Large intestine (tissue), 12 donors: ENCODE measurements around the gene PIN4. TPM values are rescaled to one million over a fixed set of nuclear protein-coding genes. Genes with fewer than 3 reads are reported as not detected.

Experiments used
- DNase-seq, 2 donors: peaks; one replicate each; pipeline versions ENCODE4 v3.0.0 to v3.0.0-alpha.2; 2013
- H3K27ac ChIP-seq: one replicate; pipeline ENCODE4 v1.5.1; 2013; ENCODE audit warnings: low read length
- H3K27me3 ChIP-seq: 2 replicates; pipeline ENCODE4 v1.6.1; 2013; ENCODE audit warnings: low read length; ENCODE audit not compliant: control insufficient read depth, insufficient read depth
- H3K36me3 ChIP-seq: 2 replicates; pipeline ENCODE4 v1.6.1; 2013; ENCODE audit warnings: low read length; ENCODE audit not compliant: control insufficient read depth, insufficient read depth
- H3K4me1 ChIP-seq: one replicate; pipeline ENCODE4 v1.6.1; 2013; ENCODE audit warnings: low read length; ENCODE audit not compliant: control insufficient read depth, insufficient read depth
- H3K4me3 ChIP-seq: one replicate; pipeline ENCODE4 v1.5.1; 2013; ENCODE audit warnings: low read length
- H3K9me3 ChIP-seq: one replicate; pipeline ENCODE4 v1.6.1; 2013; ENCODE audit warnings: mild to moderate bottlenecking, low read depth, low read length, moderate library complexity; ENCODE audit not compliant: control insufficient read depth
- WGBS: methylation state at CpG from one replicate; pipeline ENCODE4 v1.1.5; 2013; ENCODE audit warnings: low lambda C conversion rate; ENCODE audit not compliant: insufficient coverage; 5-methylcytosine and 5-hydroxymethylcytosine counted together
- long read RNA-seq, 11 donors: transcript quantifications; one replicate each; lab custom pipeline, GENCODE V29; 2026
- polyA plus RNA-seq: library from polyadenylated mRNA; unstranded; fragments of 120-200 nt; gene quantifications from one replicate; pipeline ENCODE4 v1.2.1, GENCODE V29; 2013

Gene PIN4
- polyA plus RNA-seq = 21.5 TPM
- long read RNA-seq, donor 1, transcript PIN4-203 (4 exons, 1,321 nt) = major isoform, 23 of 3,663 reads
- long read RNA-seq, donor 1, partial matches to known transcripts = 1,449 of 3,663 reads
- long read RNA-seq, donor 1, other reads (novel, unspliced or antisense) = 2,188 of 3,663 reads
- long read RNA-seq, donor 2, transcript PIN4-203 (4 exons, 1,321 nt) = major isoform, 47 of 5,696 reads
- long read RNA-seq, donor 2, partial matches to known transcripts = 5,467 of 5,696 reads
- long read RNA-seq, donor 2, other reads (novel, unspliced or antisense) = 181 of 5,696 reads
- long read RNA-seq, donor 3, transcript PIN4-203 (4 exons, 1,321 nt) = major isoform, 94 of 112 reads
- long read RNA-seq, donor 3, partial matches to known transcripts = 15 of 112 reads
- long read RNA-seq, donor 3, other reads (novel, unspliced or antisense) = 0 of 112 reads
- long read RNA-seq, donor 4, transcript PIN4-203 (4 exons, 1,321 nt) = major isoform, 8 of 8 reads
- long read RNA-seq, donor 4, partial matches to known transcripts = 0 of 8 reads
- long read RNA-seq, donor 4, other reads (novel, unspliced or antisense) = 0 of 8 reads
- long read RNA-seq, donor 5, transcript PIN4-203 (4 exons, 1,321 nt) = major isoform, 25 of 3,327 reads
- long read RNA-seq, donor 5, partial matches to known transcripts = 3,174 of 3,327 reads
- long read RNA-seq, donor 5, other reads (novel, unspliced or antisense) = 127 of 3,327 reads
- long read RNA-seq, donor 6, transcript PIN4-203 (4 exons, 1,321 nt) = major isoform, 24 of 9,427 reads
- long read RNA-seq, donor 6, partial matches to known transcripts = 9,025 of 9,427 reads
- long read RNA-seq, donor 6, other reads (novel, unspliced or antisense) = 377 of 9,427 reads
- long read RNA-seq, donor 7, transcript PIN4-203 (4 exons, 1,321 nt) = major isoform, 11 of 3,751 reads
- long read RNA-seq, donor 7, partial matches to known transcripts = 3,646 of 3,751 reads
- long read RNA-seq, donor 7, other reads (novel, unspliced or antisense) = 93 of 3,751 reads
- long read RNA-seq, donor 8, transcript PIN4-201 (3 exons, 1,780 nt) = minor isoform, 7 of 9,081 reads
- long read RNA-seq, donor 8, transcript PIN4-203 (4 exons, 1,321 nt) = major isoform, 69 of 9,081 reads
- long read RNA-seq, donor 8, partial matches to known transcripts = 8,688 of 9,081 reads
- long read RNA-seq, donor 8, other reads (novel, unspliced or antisense) = 315 of 9,081 reads
- long read RNA-seq, donor 9, transcript PIN4-203 (4 exons, 1,321 nt) = major isoform, 56 of 74 reads
- long read RNA-seq, donor 9, partial matches to known transcripts = 14 of 74 reads
- long read RNA-seq, donor 9, other reads (novel, unspliced or antisense) = 0 of 74 reads
- long read RNA-seq, donor 10, transcript PIN4-203 (4 exons, 1,321 nt) = major isoform, 37 of 5,207 reads
- long read RNA-seq, donor 10, partial matches to known transcripts = 2,308 of 5,207 reads
- long read RNA-seq, donor 10, other reads (novel, unspliced or antisense) = 2,860 of 5,207 reads
- long read RNA-seq, donor 11, transcript PIN4-203 (4 exons, 1,321 nt) = major isoform, 32 of 36 reads
- long read RNA-seq, donor 11, partial matches to known transcripts = 0 of 36 reads
- long read RNA-seq, donor 11, other reads (novel, unspliced or antisense) = 0 of 36 reads

DNA sequence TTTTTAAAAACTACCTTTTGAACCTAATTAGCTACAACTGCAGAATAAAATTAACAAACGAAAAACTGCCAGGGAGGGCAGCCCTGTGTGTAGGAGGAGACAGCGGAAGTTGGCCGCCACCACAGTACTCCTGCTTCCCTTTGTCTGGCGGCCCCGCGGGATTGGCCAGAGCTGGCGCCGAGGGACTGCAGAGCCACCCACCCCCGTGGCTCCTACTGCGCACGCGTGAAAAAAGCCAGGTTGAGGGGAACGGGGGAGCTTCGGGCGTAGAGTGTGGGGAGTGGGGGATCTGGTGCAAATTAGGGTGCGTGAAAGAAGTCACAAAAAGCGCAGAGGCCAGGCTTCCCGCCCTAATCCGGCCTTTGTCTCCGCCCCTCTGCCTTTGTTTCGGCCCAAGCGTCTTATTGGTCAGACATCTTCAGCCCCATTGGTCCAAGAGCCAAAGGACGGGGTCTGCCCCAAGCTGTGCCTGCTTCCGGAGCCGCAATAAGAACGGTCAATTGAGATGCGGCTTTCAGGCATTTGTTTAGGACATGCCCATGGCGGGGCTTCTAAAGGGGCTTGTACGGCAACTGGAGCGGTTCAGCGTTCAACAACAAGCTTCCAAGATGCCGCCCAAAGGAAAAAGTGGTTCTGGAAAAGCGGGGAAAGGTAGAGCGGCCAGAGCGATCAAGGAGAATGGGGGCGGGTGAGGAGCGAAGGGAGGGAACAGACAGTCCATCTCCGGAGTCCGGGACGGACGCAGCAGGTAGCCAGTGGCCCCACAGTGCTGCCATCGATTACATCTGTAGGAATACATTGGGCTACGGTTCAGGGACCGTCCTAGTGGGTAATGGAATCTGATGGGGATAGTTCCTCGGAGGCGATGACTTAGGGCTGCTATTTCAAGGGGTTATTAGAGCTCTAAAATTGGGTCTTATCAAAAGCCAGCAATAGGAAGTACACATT, at the start of gene PIN4:
PIN4 (plus strand) TSS at position 580 of the 948 bp plus-strand sequence; CDS start at position 609, 29 bp downstream.
- Histone ChIP-seq H3K27me3 (no peaks in the 10 kb centered on the region), H3K9me3 (no peaks in the 10 kb centered on the region), H3K27ac (peak within 1 kb of the TSS; percentile 61), H3K36me3 (peaks cover 2% of the 10 kb centered on the region), H3K4me3 (peak within 1 kb of the TSS; percentile 90), H3K4me1 (peaks cover 5% of the 10 kb centered on the region)
- WGBS = no CpG with 5 or more reads among the region's 46 CpGs
- DNase-seq = peak; percentile 93 to 97

DNA sequence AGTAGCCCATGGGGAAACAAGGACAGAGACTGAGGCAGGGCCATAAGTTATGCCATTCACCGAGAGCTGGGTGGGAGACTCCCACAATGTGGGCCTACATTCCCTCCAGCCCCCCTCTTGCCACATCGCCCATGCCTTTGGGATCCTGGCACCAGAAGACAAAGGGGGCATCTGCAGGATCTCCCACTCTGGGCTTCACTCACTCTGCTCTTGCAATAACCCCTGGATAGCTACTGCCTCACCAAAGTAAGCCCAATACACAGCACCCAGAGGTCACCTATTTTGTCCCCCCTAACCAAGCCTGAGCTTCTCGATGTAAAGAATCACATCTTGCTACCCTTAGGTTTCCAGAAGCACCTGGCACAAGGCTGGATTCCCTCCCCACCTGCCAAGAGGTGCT, 49.1 kb upstream of the PIN4 start:
- Histone ChIP-seq H3K27ac (no peak overlapping the region), H3K27me3 (peaks cover 29% of the 10 kb centered on the region), H3K36me3 (peaks cover 2% of the 10 kb centered on the region), H3K4me1 (peaks cover 6% of the 10 kb centered on the region), H3K4me3 (peak overlapping the region; percentile 18), H3K9me3 (no peaks in the 10 kb centered on the region)
- DNase-seq = no peak
- no CpG with 5 or more reads among the region's 3 CpGs for WGBS

DNA sequence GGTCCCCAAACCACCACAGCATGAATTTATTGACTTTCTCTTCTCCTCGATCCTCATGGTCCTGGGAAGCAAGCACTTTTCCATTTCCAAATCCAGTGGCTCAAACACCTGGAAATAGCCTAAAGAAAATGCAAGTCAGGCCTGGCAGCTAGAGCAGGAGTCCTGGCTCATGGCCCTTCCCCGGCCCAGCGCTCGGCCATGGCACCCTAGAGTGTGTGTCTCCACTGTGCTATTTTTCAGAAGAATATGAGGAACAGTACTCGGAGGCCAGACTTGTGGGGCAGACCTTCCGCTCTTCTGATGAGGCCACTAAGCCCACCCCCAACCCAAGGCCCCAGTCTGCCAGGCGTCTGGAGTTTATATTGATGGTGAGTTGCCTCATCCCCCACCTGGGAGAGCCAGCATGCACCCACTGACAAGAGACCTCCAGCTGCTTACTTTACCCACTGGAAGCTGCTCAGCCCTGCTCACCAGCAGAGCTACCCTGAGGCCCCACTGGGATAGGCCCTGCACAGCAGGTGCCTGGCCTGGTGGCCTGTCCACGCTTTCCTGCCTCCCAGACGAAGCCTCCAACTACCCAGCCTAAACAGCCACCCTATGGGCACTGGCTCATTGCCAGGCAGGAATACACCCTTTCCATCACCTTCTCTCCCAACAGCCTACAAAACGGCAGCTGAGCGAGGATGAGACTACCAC, 47.6 kb upstream of the PIN4 start:
- DNase-seq = no peak
- WGBS = no CpG with 5 or more reads among the region's 11 CpGs
- H3K36me3 ChIP-seq = no peaks in the 10 kb centered on the region
- H3K27ac ChIP-seq = no peak overlapping the region
- H3K27me3 ChIP-seq = peaks cover 29% of the 10 kb centered on the region
- H3K9me3 ChIP-seq = no peaks in the 10 kb centered on the region
- peaks cover 6% of the 10 kb centered on the region for H3K4me1 ChIP-seq
- H3K4me3 ChIP-seq = no peak overlapping the region

DNA sequence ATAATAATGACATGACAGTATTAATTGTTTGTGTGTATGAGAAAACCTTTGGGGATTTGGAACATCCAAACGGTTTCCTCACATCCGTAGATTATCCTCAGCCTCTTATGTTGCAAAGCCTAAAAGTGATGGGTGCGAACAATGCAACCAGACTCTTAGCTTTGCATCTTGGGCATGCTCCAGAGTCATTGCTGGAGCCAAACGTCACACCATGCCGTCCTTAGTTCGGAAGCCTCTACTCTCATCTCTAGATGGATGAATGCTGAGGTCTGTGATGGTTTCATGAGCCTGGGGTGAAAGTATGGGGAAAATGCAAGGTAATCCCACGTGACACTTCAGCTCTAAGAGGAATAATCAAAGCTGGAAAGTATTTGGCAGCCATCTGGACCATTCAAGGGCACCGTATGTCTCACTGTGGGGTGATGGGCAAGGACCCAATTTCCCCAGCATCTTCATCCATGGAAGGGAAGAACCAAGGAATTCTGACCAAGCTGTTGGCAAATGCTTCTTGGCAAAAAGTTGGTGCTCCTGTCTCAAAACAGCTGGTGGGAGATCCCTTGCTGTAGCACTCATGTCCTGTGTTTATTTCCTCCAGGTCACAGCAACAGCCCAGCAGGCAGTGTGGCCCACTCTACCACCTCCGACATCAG, 43.6 kb upstream of the PIN4 start:
- Histone ChIP-seq H3K27ac (no peak overlapping the region), H3K4me1 (no peaks in the 10 kb centered on the region), H3K4me3 (no peak overlapping the region), H3K9me3 (no peaks in the 10 kb centered on the region), H3K27me3 (peaks cover 5% of the 10 kb centered on the region), H3K36me3 (no peaks in the 10 kb centered on the region)
- no peak for DNase-seq
- no CpG with 5 or more reads among the region's 9 CpGs for WGBS

DNA sequence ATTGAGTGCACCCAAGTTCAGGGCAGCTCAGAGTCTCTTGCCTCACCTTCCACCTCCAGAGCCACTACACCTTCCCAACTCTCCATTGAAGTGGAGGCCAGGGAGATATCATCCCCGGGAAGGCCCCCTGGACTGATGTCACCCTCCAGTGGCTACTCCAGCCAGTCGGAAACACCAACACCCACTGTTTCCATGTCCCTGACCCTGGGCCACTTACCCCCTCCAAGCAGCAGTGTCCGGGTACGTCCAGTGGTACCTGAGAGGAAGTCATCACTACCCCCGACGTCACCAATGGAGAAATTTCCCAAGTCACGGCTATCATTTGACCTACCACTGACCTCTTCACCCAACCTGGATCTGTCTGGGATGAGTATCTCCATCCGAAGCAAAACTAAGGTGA, 42.0 kb upstream of the PIN4 start:
- Histone ChIP-seq H3K27me3 (no peaks in the 10 kb centered on the region), H3K27ac (no peak overlapping the region), H3K9me3 (no peaks in the 10 kb centered on the region), H3K4me1 (no peaks in the 10 kb centered on the region), H3K36me3 (no peaks in the 10 kb centered on the region), H3K4me3 (no peak overlapping the region)
- no CpG with 5 or more reads among the region's 8 CpGs for WGBS
- DNase-seq = no peak

DNA sequence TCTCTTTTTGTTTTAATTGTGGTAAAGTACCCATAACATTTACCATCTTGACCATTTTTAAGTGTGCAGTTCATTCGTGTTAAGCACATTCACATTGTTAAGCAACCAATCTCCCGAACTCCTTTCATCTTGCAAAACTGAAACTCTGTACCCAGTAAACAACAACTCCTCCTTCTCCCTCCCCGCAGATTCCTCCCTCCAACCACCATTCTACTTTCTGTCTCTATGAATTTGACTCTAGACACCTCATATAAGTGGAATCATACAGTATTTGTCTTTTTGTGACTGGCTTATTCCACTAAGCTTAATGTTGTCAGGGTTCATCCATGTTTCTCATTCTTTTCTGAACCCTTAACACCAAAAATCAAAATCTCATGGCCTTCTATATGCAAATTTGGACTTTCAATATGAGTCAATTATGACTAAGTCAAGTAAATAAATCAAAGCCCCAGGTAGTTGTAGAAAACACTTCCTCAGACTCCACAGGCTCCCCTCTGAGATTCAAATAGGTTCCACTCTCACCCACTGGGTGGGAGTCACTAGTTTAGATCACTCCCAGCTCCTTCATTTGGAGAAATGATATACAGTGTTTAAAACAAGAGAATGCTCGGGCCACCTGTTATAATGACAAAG, 40.1 kb upstream of the PIN4 start:
- Histone ChIP-seq H3K4me1 (no peaks in the 10 kb centered on the region), H3K27me3 (no peaks in the 10 kb centered on the region), H3K4me3 (no peak overlapping the region), H3K9me3 (no peaks in the 10 kb centered on the region), H3K27ac (no peak overlapping the region), H3K36me3 (no peaks in the 10 kb centered on the region)
- DNase-seq = no peak
- WGBS = no CpG with 5 or more reads among the region's 4 CpGs

DNA sequence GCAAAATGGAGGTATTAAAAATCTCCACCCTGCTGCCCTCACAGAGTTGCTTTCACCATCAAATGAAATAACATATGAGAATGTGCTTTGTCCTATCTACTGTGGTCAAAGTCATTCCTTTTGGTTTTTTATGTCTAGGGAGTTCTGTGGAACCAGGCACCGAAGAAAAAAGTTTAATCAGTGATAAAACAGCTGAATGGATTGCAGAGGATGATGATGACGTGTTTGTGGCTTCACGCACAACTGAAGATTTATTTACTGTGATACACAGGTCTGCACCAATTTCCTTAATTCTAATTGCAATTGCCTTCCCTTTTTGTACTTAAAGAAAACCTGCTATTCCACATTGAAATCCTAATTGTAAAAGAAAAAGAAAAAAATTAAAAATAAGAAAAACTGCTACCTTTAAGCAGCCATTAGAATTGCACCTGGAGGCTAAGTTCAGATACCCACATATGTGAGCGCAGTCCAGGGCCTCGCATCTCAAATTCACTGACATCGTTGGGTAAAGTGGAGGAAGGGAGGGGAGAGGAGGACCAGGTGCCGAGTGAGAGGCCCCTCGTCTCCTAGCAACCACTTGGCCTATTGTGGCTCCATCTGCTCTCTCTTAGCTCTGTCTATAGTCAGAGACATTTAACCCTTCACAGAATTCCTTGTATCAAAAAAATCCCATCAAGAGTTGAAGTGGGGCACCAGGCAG, 39.3 kb upstream of the PIN4 start:
- WGBS = no CpG with 5 or more reads among the region's 8 CpGs
- H3K4me3 ChIP-seq = no peak overlapping the region
- no peaks in the 10 kb centered on the region for H3K4me1 ChIP-seq
- H3K36me3 ChIP-seq = no peaks in the 10 kb centered on the region
- DNase-seq = peak in 1 of 2 donors; percentile 15
- H3K9me3 ChIP-seq = no peaks in the 10 kb centered on the region
- no peak overlapping the region for H3K27ac ChIP-seq
- no peaks in the 10 kb centered on the region for H3K27me3 ChIP-seq
